MCF 10A (cell line): ENCODE data around the gene AMPH. TPM values are rescaled to one million over a fixed set of nuclear protein-coding genes. Genes with fewer than 3 reads are reported as not detected.
A peak's percentile ranks its signal among the peaks of the same experiment; 100 is the strongest.

ENCODE experiments used
- BruUV-seq: library from RNA; stranded (reverse); fragments of 400-500 nt; replicated peaks from 2 replicates; lab custom pipeline; 2021; lab: Mats Ljungman, UMichigan
- CTCF ChIA-PET: fragments of 300-600 bp; sonication (Branson Sonifier 250); formaldehyde crosslinking; extraction: SDS; loops from one replicate; lab custom pipeline; 2021; ENCODE audit warnings: antibody characterized with exemption, inconsistent platforms; lab: Yijun Ruan, JAX
- POLR2A ChIA-PET: fragments of 300-600, 350-650 bp; sonication (Branson Sonifier 250); formaldehyde crosslinking; extraction: SDS; loops from one replicate; lab custom pipeline; 2020; ENCODE audit warnings: antibody characterized with exemption, inconsistent platforms; lab: Yijun Ruan, JAX
- DNase-seq: peaks from one replicate; pipeline ENCODE4 v3.0.0-alpha.2; 2018; ENCODE audit not compliant: unreplicated experiment
- H3K27ac Mint-ChIP-seq: one replicate; pipeline ENCODE4 v1.8.0; 2022; ENCODE audit warnings: mild to moderate bottlenecking, low read depth, mixed read lengths; ENCODE audit not compliant: unreplicated experiment
- H3K27me3 Mint-ChIP-seq: one replicate; pipeline ENCODE4 v1.8.0; 2022; ENCODE audit warnings: mixed read lengths; ENCODE audit not compliant: insufficient read depth, unreplicated experiment
- H3K36me3 Mint-ChIP-seq: one replicate; pipeline ENCODE4 v1.8.0; 2022; ENCODE audit warnings: mild to moderate bottlenecking, moderate library complexity, mixed read lengths; ENCODE audit not compliant: insufficient read depth, unreplicated experiment
- H3K4me1 Mint-ChIP-seq: one replicate; pipeline ENCODE4 v1.8.0; 2022; ENCODE audit warnings: mixed read lengths; ENCODE audit not compliant: insufficient read depth, unreplicated experiment
- H3K4me3 Mint-ChIP-seq: one replicate; pipeline ENCODE4 v1.8.0; 2022; ENCODE audit warnings: mild to moderate bottlenecking, moderate library complexity, mixed read lengths; ENCODE audit not compliant: unreplicated experiment
- H3K9me3 Mint-ChIP-seq: one replicate; pipeline ENCODE4 v1.8.0; 2022; ENCODE audit warnings: mixed read lengths; ENCODE audit not compliant: unreplicated experiment
- intact Hi-C: fragments of 100-400 bp; cut with micrococcal nuclease; formaldehyde crosslinking; loops from 2 replicates; pipeline ENCODE4 v1.14.1; 2022
- total RNA-seq: library from RNA; stranded (reverse); gene quantifications from 2 replicates; pipeline ENCODE4 v1.2.3, GENCODE V29; 2022
- TF ChIP-seq, protein P1 (sequence below): fragments of 200-600 bp; IDR thresholded peaks from one replicate; pipeline ENCODE4 v1.8.0; 2022; ENCODE audit warnings: antibody characterized with exemption, mild to moderate bottlenecking; ENCODE audit not compliant: unreplicated experiment

AMPH gene
- total RNA-seq, 1 experiment from 2014 or later = 0.63 TPM

DNA sequence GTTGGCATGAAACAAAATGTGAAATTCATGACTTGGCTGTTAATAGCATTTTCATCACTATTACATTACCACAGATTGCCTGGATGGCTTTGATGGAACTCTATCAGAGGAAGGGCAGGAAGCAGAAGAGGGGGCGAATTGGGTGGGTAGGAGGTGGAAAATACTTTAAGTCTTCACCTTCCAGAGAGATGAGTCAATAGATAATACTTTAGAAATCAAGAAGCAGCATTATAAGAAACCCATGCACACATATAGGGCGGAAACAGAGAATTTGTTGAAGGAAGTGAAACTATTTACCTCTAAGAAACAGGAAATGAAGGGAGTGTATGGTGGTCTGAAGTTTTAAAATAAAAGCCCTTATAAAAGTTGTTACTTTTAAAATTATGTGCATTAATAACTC, 205.7 kb downstream of the AMPH start:
- Mint-ChIP-seq H3K4me1 (no peaks in the 10 kb centered on the region), H3K9me3 (no peaks in the 10 kb centered on the region), H3K27ac (no peak overlapping the region), H3K4me3 (no peak overlapping the region), H3K36me3 (no peaks in the 10 kb centered on the region), H3K27me3 (peaks cover 64% of the 10 kb centered on the region)
- intact Hi-C loops = no loop called here
- no TSS peak for BruUV-seq
- no peak for DNase-seq
- POLR2A ChIA-PET = no interaction called here
- CTCF ChIA-PET = no interaction called here
- TF ChIP-seq, protein P1, sequence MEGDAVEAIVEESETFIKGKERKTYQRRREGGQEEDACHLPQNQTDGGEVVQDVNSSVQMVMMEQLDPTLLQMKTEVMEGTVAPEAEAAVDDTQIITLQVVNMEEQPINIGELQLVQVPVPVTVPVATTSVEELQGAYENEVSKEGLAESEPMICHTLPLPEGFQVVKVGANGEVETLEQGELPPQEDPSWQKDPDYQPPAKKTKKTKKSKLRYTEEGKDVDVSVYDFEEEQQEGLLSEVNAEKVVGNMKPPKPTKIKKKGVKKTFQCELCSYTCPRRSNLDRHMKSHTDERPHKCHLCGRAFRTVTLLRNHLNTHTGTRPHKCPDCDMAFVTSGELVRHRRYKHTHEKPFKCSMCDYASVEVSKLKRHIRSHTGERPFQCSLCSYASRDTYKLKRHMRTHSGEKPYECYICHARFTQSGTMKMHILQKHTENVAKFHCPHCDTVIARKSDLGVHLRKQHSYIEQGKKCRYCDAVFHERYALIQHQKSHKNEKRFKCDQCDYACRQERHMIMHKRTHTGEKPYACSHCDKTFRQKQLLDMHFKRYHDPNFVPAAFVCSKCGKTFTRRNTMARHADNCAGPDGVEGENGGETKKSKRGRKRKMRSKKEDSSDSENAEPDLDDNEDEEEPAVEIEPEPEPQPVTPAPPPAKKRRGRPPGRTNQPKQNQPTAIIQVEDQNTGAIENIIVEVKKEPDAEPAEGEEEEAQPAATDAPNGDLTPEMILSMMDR = no peak

DNA sequence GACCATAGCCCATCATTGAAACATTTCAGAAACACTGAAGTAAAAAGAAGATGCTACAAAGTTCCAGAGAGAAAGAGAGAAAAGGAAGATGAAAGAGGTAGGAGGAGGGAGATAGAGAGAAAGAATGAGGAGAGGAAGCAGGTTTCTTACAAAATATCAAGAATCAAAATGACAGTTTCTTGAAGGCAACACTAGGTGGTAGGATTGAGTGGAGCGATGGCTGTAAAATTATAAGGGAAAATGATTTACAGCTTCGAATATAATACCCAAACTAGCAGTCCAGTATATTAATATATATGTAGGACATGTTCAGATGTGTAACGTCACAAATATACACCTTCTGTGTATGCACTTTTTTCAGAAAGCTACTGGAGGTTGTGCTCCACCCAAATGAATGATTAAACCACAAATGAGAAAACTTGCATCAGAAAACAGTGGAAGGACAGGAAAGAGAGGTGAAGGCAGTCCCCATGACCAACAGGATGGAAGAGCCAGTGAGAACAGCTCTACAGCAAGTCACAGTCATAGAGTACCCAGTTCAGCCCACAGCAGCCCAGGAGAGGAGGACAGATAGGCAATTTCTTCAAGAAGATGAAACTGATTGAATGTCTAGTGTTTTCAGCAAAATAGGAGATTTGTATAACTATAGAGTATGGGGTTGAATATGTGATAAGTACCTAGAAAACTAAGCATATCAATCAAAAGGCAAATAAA, 206.3 kb downstream of the AMPH start:
- DNase-seq = no peak
- BruUV-seq = no TSS peak
- no peaks in the 10 kb centered on the region for H3K9me3 Mint-ChIP-seq
- POLR2A ChIA-PET = no interaction called here
- H3K27me3 Mint-ChIP-seq = peaks cover 68% of the 10 kb centered on the region
- H3K27ac Mint-ChIP-seq = no peak overlapping the region
- TF ChIP-seq, protein P1 = no peak
- H3K36me3 Mint-ChIP-seq = no peaks in the 10 kb centered on the region
- intact Hi-C loops = no loop called here
- H3K4me3 Mint-ChIP-seq = no peak overlapping the region
- CTCF ChIA-PET = no interaction called here
- no peaks in the 10 kb centered on the region for H3K4me1 Mint-ChIP-seq

DNA sequence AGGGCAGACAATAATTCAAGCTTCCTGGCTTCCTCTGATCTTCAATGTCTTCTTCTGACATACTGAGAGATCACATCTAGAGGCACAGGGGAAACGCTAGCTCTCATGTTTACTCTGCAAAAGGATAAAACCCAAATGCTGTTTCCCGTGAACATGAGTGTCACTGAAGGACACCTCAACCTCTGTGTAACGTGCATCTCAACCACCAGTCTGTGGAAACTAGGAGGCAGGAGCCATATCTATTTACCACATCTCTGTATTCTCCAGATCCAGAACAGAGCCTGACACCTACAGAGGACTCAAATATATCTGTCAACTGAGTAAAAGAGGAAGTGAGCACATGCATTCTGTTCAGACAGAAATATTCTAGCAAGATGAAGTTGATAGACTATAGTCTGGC, 217.4 kb downstream of the AMPH start:
- H3K27ac Mint-ChIP-seq = no peak overlapping the region
- TF ChIP-seq, protein P1 = no peak
- ChIA-PET POLR2A (no interaction called here), CTCF (interaction anchor here (0.8 kb wide), 1 partner anchor 15 kb away, joined by 4 read pairs; no protein-coding TSS in a partner anchor)
- H3K36me3 Mint-ChIP-seq = no peaks in the 10 kb centered on the region
- intact Hi-C loops = no loop called here
- no peaks in the 10 kb centered on the region for H3K9me3 Mint-ChIP-seq
- no peaks in the 10 kb centered on the region for H3K4me1 Mint-ChIP-seq
- H3K4me3 Mint-ChIP-seq = no peak overlapping the region
- peaks cover 12% of the 10 kb centered on the region for H3K27me3 Mint-ChIP-seq
- no TSS peak for BruUV-seq
- no peak for DNase-seq

DNA sequence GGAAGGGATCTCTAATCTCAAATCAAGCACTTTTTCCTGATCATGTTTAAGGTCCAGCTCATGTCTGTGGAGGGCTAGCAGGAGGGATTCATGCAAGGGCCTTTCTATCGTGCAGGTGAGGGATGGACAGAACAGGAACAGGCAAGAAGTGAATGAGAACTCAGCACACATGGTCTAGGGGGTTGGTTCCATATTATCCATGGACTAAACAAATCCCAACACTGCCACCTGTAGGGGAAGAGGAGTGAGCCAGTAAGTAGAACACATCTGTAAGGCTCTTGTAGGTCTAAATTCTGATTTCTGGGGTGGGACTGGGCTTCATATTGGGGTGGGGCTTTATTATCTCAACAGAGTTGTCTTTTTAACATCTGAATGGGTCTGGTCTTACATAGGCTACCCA, 219.8 kb downstream of the AMPH start:
- CTCF ChIA-PET = interaction anchor here (0.6 to 1.9 kb wide), 8 partner anchors 10 to 1738 kb away, joined by 3 to 7 read pairs (median 4); no protein-coding TSS in a partner anchor
- BruUV-seq = no TSS peak

More for the DNA sequence above, 219.8 kb downstream of the AMPH start:
- Mint-ChIP-seq H3K4me1 (no peaks in the 10 kb centered on the region), H3K36me3 (no peaks in the 10 kb centered on the region), H3K9me3 (no peaks in the 10 kb centered on the region), H3K27me3 (peaks cover 4% of the 10 kb centered on the region), H3K4me3 (no peak overlapping the region), H3K27ac (no peak overlapping the region)
- TF ChIP-seq, protein P1 = peak; percentile 21
- POLR2A ChIA-PET = no interaction called here
- DNase-seq = peak; percentile 50
- intact Hi-C loops = no loop called here
